Activated naive CD4-positive, alpha-beta T cell treated with anti-CD3 and anti-CD28 coated beads, Interleukin-2, amount 10 ng/mL, durations not matched to agents 7 days and 5 days (primary cell): ENCODE data around the gene ZP1.

ENCODE experiments used
- CTCF ChIA-PET: fragments of 350-600 bp; sonication (Branson Sonifier 250); formaldehyde crosslinking; loops from one replicate; lab custom pipeline; 2021; ENCODE audit warnings: antibody characterized with exemption; lab: Charles Lee
- DNase-seq: peaks from one replicate; pipeline ENCODE4 v3.0.0-alpha.2; 2020
- H3K27ac Mint-ChIP-seq: one replicate; pipeline ENCODE4 v1.8.0; 2021; ENCODE audit warnings: mild to moderate bottlenecking, moderate library complexity, mixed read lengths
- H3K27me3 Mint-ChIP-seq: one replicate; pipeline ENCODE4 v1.8.0; 2021; ENCODE audit warnings: mild to moderate bottlenecking, mixed read lengths
- H3K36me3 Mint-ChIP-seq: one replicate; pipeline ENCODE4 v1.8.0; 2021; ENCODE audit warnings: mixed read lengths
- H3K4me1 Mint-ChIP-seq: one replicate; pipeline ENCODE4 v1.8.0; 2021; ENCODE audit warnings: mixed read lengths
- H3K4me3 Mint-ChIP-seq: one replicate; pipeline ENCODE4 v1.8.0; 2021; ENCODE audit warnings: mild to moderate bottlenecking, moderate library complexity, mixed read lengths
- H3K9me3 Mint-ChIP-seq: one replicate; pipeline ENCODE4 v1.8.0; 2021; ENCODE audit warnings: mixed read lengths

ZP1 gene

DNA sequence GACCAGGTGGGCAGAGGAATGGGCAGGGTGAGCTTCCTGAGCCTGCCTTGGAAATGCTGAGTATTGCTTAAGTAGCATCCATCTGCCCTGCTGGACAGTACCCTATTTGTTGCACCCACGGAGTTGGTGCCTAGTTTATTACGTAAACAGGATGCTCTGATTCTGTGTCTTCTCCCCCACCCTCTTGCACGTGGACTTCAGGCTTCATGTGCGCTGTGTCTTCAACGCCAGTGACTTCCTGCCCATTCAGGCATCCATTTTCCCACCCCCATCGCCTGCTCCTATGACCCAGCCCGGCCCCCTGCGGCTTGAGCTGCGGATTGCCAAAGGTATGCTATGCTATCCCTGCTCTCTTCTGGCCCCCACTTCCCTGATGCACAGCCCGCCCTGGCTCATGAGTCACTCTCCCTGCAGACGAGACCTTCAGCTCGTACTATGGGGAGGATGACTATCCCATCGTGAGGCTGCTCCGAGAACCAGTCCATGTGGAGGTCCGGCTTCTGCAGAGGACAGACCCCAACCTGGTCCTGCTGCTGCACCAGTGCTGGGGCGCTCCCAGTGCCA is 5.7 kb downstream of the ZP1 start:
- H3K36me3 Mint-ChIP-seq, result no peaks in the 10 kb centered on the region
- H3K4me3 Mint-ChIP-seq, result no peak overlapping the region
- no peak overlapping the region for H3K27ac Mint-ChIP-seq
- peak; percentile 37 for DNase-seq
- H3K4me1 Mint-ChIP-seq, result peaks cover 45% of the 10 kb centered on the region
- CTCF ChIA-PET, result interaction anchor here (1.0 to 3.3 kb wide), 3 partner anchors 15 to 42 kb away, joined by 3 to 14 read pairs (median 7); no protein-coding TSS in a partner anchor
- H3K9me3 Mint-ChIP-seq, result no peaks in the 10 kb centered on the region
- peaks cover 13% of the 10 kb centered on the region for H3K27me3 Mint-ChIP-seq

DNA sequence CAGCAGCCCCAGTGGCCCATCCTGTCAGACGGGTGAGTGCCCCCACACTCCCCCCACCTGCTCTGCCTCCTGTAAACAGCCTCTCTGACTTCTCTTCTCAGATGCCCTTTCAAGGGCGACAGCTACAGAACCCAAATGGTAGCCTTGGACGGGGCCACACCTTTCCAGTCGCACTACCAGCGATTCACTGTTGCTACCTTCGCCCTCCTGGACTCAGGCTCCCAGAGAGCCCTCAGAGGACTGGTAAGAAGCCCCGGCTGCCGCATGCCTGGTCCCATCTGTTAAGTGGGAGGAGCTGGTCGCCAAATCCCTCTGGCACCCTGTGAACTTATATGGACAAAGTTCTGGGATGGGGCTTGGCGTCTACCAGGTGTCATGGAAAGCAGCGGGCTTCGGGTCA is 6.2 kb downstream of the ZP1 start:
- Mint-ChIP-seq H3K4me3 (no peak overlapping the region), H3K4me1 (peaks cover 40% of the 10 kb centered on the region), H3K9me3 (no peaks in the 10 kb centered on the region), H3K27me3 (peaks cover 10% of the 10 kb centered on the region), H3K36me3 (no peaks in the 10 kb centered on the region), H3K27ac (no peak overlapping the region)
- CTCF ChIA-PET, result interaction anchor here (1.0 to 3.3 kb wide), 2 partner anchors 14 to 26 kb away, joined by 3 to 14 read pairs; no protein-coding TSS in a partner anchor
- no peak for DNase-seq

DNA sequence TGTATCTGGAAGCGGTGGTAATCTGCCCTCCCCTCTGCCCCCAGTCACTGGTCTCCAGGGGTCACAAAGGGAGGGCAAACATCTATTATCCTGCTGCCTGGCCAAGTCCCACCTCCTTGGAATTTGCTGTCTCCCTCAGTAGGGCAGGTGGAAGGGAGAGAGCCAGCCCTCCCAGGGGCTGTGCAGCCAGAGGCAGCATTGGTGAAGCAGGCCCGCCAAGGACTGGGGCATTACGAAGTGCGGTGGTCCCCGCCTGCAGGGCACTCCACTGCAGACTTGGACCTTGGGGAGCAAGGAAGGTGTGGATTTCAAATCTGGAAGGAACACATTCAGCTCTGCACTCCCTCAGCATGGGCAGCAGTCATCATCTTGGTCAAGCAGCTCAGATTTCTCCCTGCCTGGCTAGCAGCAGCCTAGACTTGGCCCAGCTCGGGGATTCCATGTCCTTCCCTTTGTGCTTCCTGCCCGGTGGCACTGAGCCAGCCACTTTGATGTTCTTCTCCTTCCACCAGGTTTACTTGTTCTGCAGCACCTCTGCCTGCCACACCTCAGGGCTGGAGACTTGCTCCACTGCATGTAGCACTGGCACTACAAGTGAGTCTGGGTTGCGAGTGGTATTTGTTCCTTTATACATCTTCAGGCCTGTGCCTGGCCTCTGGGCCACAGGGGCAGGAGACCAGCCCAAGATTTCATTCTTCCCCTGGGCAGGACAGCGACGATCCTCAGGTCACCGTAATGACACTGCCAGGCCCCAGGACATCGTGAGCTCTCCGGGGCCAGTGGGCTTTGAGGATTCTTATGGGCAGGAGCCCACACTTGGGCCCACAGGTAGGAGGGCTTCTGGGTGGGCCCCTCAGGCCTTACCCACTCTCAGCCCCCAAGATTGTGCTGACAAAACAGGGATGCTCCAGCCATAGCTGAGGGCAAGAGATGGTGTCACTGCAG is 7.4 kb downstream of the ZP1 start:
- Mint-ChIP-seq H3K9me3 (no peaks in the 10 kb centered on the region), H3K4me1 (peaks cover 31% of the 10 kb centered on the region), H3K36me3 (no peaks in the 10 kb centered on the region), H3K4me3 (no peak overlapping the region), H3K27me3 (peaks cover 3% of the 10 kb centered on the region), H3K27ac (peak overlapping the region; percentile 62)
- DNase-seq, result no peak
- CTCF ChIA-PET, result interaction anchor here (0.6 kb wide), 1 partner anchor 313 kb away, joined by 3 read pairs; no protein-coding TSS in a partner anchor

DNA sequence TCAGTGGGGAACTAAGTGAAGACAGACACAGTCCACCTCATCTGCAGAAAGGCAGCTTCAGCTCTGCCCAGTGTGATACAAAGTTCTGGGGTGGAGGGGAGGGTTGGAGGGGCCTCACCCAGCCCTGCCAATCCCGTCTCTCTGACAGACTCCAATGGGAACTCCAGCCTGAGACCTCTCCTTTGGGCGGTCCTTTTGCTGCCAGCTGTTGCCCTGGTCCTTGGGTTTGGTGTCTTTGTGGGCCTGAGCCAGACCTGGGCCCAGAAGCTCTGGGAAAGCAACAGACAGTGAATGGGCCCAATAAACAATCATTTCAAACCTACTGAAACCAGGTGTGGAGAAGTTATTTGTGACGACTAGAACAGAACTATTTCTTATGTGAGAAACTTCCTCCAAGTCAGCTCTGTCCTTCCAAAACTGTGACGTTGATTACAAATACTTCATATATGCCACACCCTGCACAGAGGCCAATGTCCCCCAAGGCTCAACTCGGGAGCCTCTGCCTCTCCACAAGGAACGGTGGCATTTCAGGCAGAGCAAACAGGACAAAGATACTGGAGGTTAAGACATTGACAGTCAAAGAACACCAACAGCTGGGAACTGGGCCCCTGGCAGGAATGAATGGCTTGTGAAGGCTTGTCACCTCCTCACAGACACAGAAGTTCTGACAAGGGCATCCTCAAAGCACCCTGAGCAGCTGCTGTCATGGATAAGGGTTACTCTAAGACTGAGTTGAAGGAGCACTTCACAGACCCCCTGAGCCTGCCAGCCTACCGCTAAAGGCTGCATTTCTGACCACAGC is 8.2 kb downstream of the ZP1 start:
- Mint-ChIP-seq H3K4me3 (no peak overlapping the region), H3K9me3 (no peaks in the 10 kb centered on the region), H3K4me1 (peaks cover 28% of the 10 kb centered on the region), H3K36me3 (peaks cover 2% of the 10 kb centered on the region), H3K27ac (no peak overlapping the region), H3K27me3 (peaks cover 3% of the 10 kb centered on the region)
- DNase-seq, result no peak
- CTCF ChIA-PET, result interaction anchor here (0.8 to 1.3 kb wide), 2 partner anchors 23 to 43 kb away, joined by 3 to 4 read pairs; no protein-coding TSS in a partner anchor

DNA sequence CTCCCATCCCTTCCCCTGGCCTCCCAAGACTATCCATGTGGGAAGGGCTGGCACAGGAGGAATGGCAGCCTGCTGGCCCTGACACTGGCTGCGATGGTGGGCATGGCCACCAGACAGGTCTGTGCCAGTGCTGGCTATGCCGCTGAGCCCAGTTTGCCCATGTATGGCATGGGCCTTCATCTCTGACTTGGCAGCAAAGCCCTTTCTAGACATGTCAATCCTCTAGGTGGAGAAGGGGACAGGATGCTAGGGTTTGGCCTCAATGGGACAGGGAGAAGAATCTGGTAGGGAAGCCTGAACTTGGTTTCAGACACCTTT is 8.8 kb downstream of the ZP1 start:
- CTCF ChIA-PET, result interaction anchor here (0.7 to 1.4 kb wide), 4 partner anchors 23 to 101 kb away, joined by 3 to 4 read pairs (median 4); no protein-coding TSS in a partner anchor
- no peak for DNase-seq
- H3K4me3 Mint-ChIP-seq, result no peak overlapping the region
- H3K27ac Mint-ChIP-seq, result no peak overlapping the region
- peaks cover 22% of the 10 kb centered on the region for H3K4me1 Mint-ChIP-seq
- peaks cover 4% of the 10 kb centered on the region for H3K36me3 Mint-ChIP-seq
- no peaks in the 10 kb centered on the region for H3K9me3 Mint-ChIP-seq
- no peaks in the 10 kb centered on the region for H3K27me3 Mint-ChIP-seq

DNA sequence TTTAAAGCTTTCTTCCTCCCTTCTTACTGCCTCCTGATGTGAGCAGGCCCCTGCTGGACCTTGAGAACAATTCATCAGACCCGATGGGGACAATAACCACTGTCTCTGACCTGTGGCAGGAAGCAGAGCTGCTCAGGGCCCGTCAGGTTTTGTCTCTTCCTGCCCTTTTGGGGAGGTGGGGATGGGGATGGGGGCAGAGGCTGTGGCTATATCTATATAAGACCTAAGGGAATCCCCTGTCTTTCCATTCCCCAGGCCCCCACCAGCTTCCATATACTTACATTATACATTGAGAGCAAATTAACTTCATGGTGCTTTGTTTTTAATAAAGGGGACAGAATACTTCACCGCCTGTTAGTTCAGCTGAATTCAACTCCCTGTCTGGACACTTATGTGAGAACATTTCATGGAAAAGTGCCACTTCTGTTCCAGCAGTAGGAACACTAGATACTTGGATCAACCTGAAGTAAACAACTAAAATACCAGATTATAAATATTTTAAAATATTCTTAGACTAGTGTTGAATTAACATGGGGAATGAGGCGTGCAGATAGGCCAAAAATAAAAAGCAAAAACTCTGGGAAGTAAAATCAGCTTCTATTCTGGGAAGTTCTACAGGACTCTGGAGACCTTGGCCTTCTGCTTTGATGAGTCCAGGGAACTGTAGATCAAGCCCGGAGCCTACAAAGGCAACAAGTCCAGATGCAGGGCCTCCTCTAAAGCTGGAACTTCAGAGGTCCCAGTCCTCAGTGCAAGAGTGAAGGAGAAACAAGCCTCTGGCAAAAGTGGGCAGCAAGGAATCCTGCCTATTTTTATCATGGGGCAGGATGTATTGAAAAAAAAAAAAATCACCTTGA is 11.1 kb downstream of the ZP1 start:
- H3K27ac Mint-ChIP-seq, result no peak overlapping the region
- no peaks in the 10 kb centered on the region for H3K9me3 Mint-ChIP-seq
- H3K4me3 Mint-ChIP-seq, result no peak overlapping the region
- peaks cover 4% of the 10 kb centered on the region for H3K4me1 Mint-ChIP-seq
- CTCF ChIA-PET, result interaction anchor here (1.4 to 2.6 kb wide), 2 partner anchors 9 to 19 kb away, joined by 3 to 16 read pairs; no protein-coding TSS in a partner anchor
- H3K36me3 Mint-ChIP-seq, result peaks cover 4% of the 10 kb centered on the region
- DNase-seq, result no peak
- no peaks in the 10 kb centered on the region for H3K27me3 Mint-ChIP-seq

DNA sequence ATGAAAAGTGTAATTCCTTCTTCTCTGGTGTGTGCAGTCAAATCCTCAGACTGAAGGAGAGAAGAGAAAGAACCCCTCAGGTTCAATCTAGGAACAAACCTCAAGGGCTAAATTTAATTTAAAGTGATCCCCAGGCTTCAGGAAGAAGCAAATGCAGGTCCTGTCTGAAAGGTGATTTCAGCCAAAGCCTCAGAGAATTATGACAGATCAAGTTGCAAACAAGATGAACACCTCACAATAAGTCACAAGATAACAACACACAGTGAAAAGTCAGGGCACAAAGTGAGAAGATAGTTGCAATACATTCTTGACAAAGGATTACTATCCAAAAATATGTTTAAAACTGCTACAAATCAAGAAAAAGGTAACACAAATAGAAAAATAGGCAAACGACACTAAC is 11.8 kb downstream of the ZP1 start:
- CTCF ChIA-PET, result interaction anchor here (2.6 kb wide), 1 partner anchor 9 kb away, joined by 16 read pairs; no protein-coding TSS in a partner anchor
- Mint-ChIP-seq H3K4me3 (no peak overlapping the region), H3K4me1 (peaks cover 2% of the 10 kb centered on the region), H3K9me3 (no peaks in the 10 kb centered on the region), H3K27me3 (no peaks in the 10 kb centered on the region), H3K36me3 (peaks cover 5% of the 10 kb centered on the region), H3K27ac (no peak overlapping the region)
- no peak for DNase-seq

DNA sequence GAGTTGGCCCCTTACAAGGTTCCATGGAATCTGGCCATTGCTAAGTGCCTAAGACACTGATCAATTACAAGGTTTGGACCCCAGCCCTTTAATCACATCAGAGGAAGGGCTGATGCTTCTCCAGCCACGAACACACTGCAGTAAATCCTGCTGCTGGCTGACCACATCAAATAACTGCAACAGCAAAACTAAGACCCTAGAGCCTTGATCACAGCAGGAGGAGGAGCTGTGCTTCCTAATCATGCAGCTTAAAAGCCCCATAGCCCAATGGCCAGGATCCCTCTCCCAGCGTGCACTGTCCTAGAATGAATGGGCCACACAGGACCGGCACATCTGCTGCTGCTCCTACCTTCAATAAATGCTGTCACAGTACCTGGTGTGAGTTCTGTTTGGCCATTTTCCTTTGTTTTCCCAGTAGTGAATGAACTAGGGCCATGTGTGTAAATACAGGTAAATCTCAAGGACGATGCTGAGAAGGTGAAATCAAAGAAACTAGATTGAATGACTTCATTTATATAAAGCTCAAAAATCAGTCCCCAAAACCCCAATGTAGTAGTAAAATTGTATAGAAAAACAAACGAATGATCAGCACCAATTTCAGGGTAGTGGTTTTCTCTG is 12.7 kb downstream of the ZP1 start:
- H3K4me3 Mint-ChIP-seq, result no peak overlapping the region
- no peak overlapping the region for H3K27ac Mint-ChIP-seq
- H3K36me3 Mint-ChIP-seq, result peaks cover 7% of the 10 kb centered on the region
- no peaks in the 10 kb centered on the region for H3K9me3 Mint-ChIP-seq
- peaks cover 2% of the 10 kb centered on the region for H3K4me1 Mint-ChIP-seq
- no peaks in the 10 kb centered on the region for H3K27me3 Mint-ChIP-seq
- CTCF ChIA-PET, result interaction anchor here (0.9 kb wide), 1 partner anchor 49 kb away, joined by 3 read pairs; no protein-coding TSS in a partner anchor
- no peak for DNase-seq

DNA sequence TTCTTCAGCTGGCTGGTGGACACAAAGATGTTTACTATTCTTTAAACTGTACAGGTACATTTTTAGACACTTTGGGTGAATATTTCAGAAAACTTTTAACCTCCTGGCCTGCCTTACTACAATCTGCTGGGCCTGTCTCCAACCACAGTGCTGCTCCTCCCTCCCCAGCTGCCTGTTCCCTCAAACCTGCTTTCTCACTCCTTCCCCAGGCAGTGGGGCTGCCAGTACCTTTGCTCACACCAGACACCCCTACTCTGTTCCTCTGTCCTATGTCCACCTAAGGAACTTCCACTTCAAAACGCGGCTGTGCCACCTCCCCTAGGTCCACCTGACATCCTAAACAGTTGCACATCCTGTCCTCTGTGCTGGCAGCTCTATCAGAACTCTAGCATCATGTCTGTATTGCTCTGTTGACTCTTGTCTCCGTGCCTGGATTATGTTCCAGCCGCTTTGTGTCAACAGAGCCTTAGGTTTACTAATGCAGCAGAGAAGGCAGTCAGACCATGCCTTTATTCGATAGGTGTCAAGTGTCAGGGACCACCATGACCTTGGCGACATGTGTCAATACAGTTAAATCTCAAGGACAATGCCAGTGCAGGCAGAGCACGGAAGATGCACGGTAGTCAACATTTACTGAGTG is 13.4 kb downstream of the ZP1 start:
- H3K27ac Mint-ChIP-seq, result no peak overlapping the region
- peaks cover 2% of the 10 kb centered on the region for H3K4me1 Mint-ChIP-seq
- CTCF ChIA-PET, result interaction anchor here (0.9 kb wide), 1 partner anchor 49 kb away, joined by 3 read pairs; no protein-coding TSS in a partner anchor
- H3K9me3 Mint-ChIP-seq, result no peaks in the 10 kb centered on the region
- H3K4me3 Mint-ChIP-seq, result no peak overlapping the region
- peaks cover 12% of the 10 kb centered on the region for H3K36me3 Mint-ChIP-seq
- no peak for DNase-seq
- H3K27me3 Mint-ChIP-seq, result no peaks in the 10 kb centered on the region

DNA sequence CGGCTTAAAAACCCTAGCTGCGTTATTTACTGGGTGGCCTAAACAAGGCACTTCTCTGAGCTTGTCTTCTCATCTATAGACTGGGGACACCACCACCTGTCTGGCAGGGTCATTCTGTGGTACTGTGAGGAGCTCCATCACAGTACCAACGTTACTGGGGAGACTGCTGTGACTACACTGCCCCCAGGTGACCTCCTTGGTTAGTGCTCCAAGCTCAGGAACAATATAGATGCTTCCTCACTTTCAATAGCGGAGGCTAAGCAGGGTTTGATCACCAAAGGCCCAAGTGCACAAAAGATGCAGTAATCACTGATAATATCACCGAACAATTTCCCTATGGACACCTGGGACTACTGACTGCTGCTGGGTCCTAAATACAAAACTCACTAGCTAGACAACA is 20.2 kb downstream of the ZP1 start:
- peak; percentile 71 for DNase-seq
- CTCF ChIA-PET, result interaction anchor here (0.7 to 5.0 kb wide), 24 partner anchors 9 to 300 kb away, joined by 3 to 178 read pairs (median 6); partner anchors contain the start of gene PTGDR2
- H3K27me3 Mint-ChIP-seq, result no peaks in the 10 kb centered on the region
- peaks cover 25% of the 10 kb centered on the region for H3K36me3 Mint-ChIP-seq
- no peaks in the 10 kb centered on the region for H3K9me3 Mint-ChIP-seq
- no peak overlapping the region for H3K27ac Mint-ChIP-seq
- H3K4me1 Mint-ChIP-seq, result peaks cover 3% of the 10 kb centered on the region
- no peak overlapping the region for H3K4me3 Mint-ChIP-seq

DNA sequence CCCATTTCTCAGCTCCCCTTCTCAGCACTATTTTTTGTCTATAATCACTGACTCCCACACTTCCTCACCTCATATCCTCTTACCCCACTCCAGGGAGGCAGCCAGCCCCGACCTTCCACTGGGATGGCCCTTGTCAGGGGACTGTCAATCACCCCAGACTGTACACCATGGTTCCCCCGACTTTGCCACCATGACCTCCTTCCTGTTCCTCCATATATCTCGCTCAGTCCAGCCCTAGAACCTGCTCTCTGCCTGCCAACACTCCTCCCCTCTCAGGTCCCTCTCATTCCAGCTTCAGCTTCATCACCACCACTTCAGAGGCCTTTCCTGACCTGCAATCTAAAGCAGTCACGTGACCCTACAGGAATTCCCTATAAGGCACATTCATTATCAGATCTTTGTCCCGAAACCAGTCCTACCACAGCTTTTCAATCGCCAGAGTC is 22.5 kb downstream of the ZP1 start:
- H3K4me1 Mint-ChIP-seq, result peaks cover 3% of the 10 kb centered on the region
- no peak overlapping the region for H3K27ac Mint-ChIP-seq
- CTCF ChIA-PET, result interaction anchor here (1.2 to 5.0 kb wide), 5 partner anchors 10 to 297 kb away, joined by 4 to 178 read pairs (median 13); no protein-coding TSS in a partner anchor
- H3K9me3 Mint-ChIP-seq, result no peaks in the 10 kb centered on the region
- DNase-seq, result no peak
- H3K27me3 Mint-ChIP-seq, result no peaks in the 10 kb centered on the region
- no peak overlapping the region for H3K4me3 Mint-ChIP-seq
- H3K36me3 Mint-ChIP-seq, result peaks cover 36% of the 10 kb centered on the region

DNA sequence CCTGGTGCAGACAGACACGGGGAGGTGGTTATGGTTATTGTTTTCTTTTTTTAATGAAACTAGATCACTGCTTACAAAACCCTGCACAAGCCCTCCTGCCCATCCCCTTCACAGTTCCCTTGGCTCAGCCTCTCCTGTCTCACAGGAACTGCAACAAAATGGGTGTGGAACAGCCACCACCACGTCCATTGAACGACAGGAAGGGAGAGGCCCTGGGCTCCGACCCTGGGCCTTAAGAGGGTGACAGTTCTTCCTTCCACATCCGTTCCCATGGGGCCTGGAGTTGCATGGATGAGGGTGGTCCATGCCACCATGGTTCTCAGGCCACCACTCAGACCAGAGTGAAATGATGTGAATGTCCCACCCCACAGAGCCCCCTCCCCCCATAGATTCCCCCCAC is 23.4 kb downstream of the ZP1 start:
- peaks cover 37% of the 10 kb centered on the region for H3K36me3 Mint-ChIP-seq
- H3K27me3 Mint-ChIP-seq, result no peaks in the 10 kb centered on the region
- peaks cover 3% of the 10 kb centered on the region for H3K4me1 Mint-ChIP-seq
- H3K4me3 Mint-ChIP-seq, result no peak overlapping the region
- no peak for DNase-seq
- H3K9me3 Mint-ChIP-seq, result no peaks in the 10 kb centered on the region
- H3K27ac Mint-ChIP-seq, result no peak overlapping the region
- CTCF ChIA-PET, result interaction anchor here (1.2 to 5.0 kb wide), 3 partner anchors 9 to 116 kb away, joined by 4 to 178 read pairs (median 13); no protein-coding TSS in a partner anchor
